ENCODE measurements around the gene SYNGR2. TPM values are rescaled to one million over a fixed set of nuclear protein-coding genes. Genes with fewer than 3 reads are reported as not detected.

The SYNGR2 gene
- total and polyA plus RNA-seq, 2 donors (not counting 3 experiments of a cell fraction or from before 2014, with no cell fraction given), result 65.9 to 281 TPM

DNA sequence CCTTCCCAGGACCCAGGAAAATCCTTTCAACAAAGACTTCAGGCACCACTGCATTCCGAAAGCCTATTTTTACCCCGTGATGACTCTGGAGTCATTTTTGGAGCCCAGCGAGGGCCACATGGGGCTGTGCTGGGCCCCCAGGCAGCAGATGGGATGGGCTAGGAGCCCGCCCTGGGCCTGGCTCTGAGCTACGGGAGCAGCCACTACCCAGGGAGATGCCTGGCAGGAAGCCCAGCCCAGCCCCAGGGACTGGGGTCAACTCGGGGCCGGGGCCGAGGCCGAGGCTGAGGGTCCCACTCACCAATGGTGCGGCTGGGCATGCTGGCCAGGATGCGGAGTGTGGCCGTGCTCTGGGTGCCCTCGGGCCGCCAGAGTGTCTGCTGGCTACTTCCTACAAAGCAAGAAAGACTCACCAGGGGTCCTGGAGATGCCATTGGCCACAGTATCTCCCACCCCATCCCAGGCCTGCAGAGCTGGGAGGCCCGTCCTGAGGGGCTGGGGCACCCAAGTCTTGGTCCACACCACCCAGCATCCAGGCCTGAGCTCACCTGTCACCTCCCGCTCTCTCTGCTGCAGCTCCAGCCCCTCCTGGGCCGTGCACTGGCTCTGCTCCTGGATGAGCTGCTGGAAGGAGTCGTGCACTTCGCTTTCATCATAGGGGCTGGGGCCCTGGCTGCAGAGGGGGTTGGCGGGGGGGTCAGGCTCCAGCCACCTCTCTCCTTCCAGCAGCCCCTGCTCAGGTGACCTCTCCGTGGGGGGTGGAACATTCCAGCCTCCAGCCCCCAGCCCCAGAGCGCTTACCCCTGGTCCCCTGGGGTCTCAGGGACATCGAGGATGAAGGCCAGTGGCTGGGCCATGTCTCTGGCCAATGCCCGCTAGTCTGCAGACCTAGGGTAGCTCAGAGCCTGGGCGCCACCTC lies 42.1 kb upstream of the SYNGR2 start:
- H3K79me2 ChIP-seq (ENCODE audit: control insufficient read depth, insufficient read depth, low read length), result no peaks in the 10 kb centered on the region
- no peak overlapping the region for H3K4me2 ChIP-seq (ENCODE audit: insufficient read depth, low read length)
- no peaks in the 10 kb centered on the region for H4K20me1 ChIP-seq (replicated peaks; ENCODE audit: control insufficient read depth, extremely low read depth, insufficient read depth, low read length)
- no peaks in the 10 kb centered on the region for H3K9me1 ChIP-seq (replicated peaks; ENCODE audit: control insufficient read depth, extremely low read depth, insufficient read depth, low read length)
- H3K9me3 ChIP-seq (replicated peaks; ENCODE audit: control insufficient read depth, insufficient read depth, low read length), result no peaks in the 10 kb centered on the region
- POLR2A ChIA-PET, result no interaction called here
- intact Hi-C loops (cut with micrococcal nuclease), result loop anchor here (5.0 kb wide), 1 partner anchor 126 kb away; no protein-coding TSS in a partner anchor
- peaks cover 0 to 13% of the 10 kb centered on the region in 2 experiments for H3K36me3 ChIP-seq (ENCODE audit: control insufficient read depth in 2 of 2, extremely low read depth in 1 of 2, insufficient read depth in 2 of 2, low read length in 2 of 2)
- H2AFZ ChIP-seq (ENCODE audit: low read depth, low read length), result no peak overlapping the region
- no TSS peak for BruUV-seq (replicated peaks)
- no peak for TF ChIP-seq MYC (IDR thresholded peaks at IDR 0.05; ENCODE audit: low read depth, low read length)
- TF ChIP-seq EZH2 (IDR thresholded peaks at IDR 0.05; ENCODE audit: borderline replicate concordance, low read depth, low read length, severe bottlenecking), result no peak
- TF ChIP-seq POLR2AphosphoS5 (IDR thresholded peaks at IDR 0.05; ENCODE audit: insufficient read depth, low read depth, low read length), result no peak
- no peak for TF ChIP-seq POLR2A (IDR thresholded peaks at IDR 0.05; ENCODE audit: low read depth, low read length)
- no peak for TF ChIP-seq GATA2 (IDR thresholded peaks at IDR 0.05; ENCODE audit: insufficient read depth, insufficient read length, low read depth, low read length)
- TF ChIP-seq JUN (IDR thresholded peaks at IDR 0.05; ENCODE audit: borderline replicate concordance, insufficient read depth, insufficient read length, low read depth), result no peak
- TF ChIP-seq, protein P1, sequence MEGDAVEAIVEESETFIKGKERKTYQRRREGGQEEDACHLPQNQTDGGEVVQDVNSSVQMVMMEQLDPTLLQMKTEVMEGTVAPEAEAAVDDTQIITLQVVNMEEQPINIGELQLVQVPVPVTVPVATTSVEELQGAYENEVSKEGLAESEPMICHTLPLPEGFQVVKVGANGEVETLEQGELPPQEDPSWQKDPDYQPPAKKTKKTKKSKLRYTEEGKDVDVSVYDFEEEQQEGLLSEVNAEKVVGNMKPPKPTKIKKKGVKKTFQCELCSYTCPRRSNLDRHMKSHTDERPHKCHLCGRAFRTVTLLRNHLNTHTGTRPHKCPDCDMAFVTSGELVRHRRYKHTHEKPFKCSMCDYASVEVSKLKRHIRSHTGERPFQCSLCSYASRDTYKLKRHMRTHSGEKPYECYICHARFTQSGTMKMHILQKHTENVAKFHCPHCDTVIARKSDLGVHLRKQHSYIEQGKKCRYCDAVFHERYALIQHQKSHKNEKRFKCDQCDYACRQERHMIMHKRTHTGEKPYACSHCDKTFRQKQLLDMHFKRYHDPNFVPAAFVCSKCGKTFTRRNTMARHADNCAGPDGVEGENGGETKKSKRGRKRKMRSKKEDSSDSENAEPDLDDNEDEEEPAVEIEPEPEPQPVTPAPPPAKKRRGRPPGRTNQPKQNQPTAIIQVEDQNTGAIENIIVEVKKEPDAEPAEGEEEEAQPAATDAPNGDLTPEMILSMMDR (IDR thresholded peaks at IDR 0.05; ENCODE audit: extremely low read depth in 1 of 2, insufficient read depth in 1 of 2, low read depth in 1 of 2, low read length in 2 of 2), result no peak
- TF ChIP-seq, protein P2, sequence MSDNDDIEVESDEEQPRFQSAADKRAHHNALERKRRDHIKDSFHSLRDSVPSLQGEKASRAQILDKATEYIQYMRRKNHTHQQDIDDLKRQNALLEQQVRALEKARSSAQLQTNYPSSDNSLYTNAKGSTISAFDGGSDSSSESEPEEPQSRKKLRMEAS (IDR thresholded peaks at IDR 0.05; ENCODE audit: insufficient read depth, insufficient read length), result no peak
- no peak for TF ChIP-seq FOS (IDR thresholded peaks at IDR 0.05; ENCODE audit: borderline replicate concordance, insufficient read depth, low read length)
- H3K4me3 ChIP-seq (replicated peaks in 1 of 3; ENCODE audit: insufficient read depth in 1 of 3, low read depth in 1 of 3, low read length in 3 of 3), result no peak overlapping the region
- H3K27me3 ChIP-seq (ENCODE audit: control insufficient read depth in 2 of 2, insufficient read depth in 2 of 2, low read length in 2 of 2), result no peaks in the 10 kb centered on the region
- no peak overlapping the region for H3K9ac ChIP-seq (replicated peaks; ENCODE audit: extremely low read depth, insufficient read depth, low read length)
- dilution Hi-C loops (cut with MboI; ENCODE audit: extremely low pct_ligation_motif_present, low sequenced_read_pairs), result no loop called here
- FAIRE-seq, result no peak
- CTCF ChIA-PET, result interaction anchor here (0.5 to 2.9 kb wide), 4 partner anchors 9 to 27 kb away, joined by 3 to 14 read pairs (median 4); no protein-coding TSS in a partner anchor
- H3K27ac ChIP-seq (ENCODE audit: insufficient read depth, low read depth, low read length), result no peak overlapping the region
- DNase-seq (ENCODE audit: low read depth, low spot score), result no peak
- H3K4me1 ChIP-seq (ENCODE audit: control insufficient read depth, extremely low read depth, insufficient read depth, low read length), result peaks cover 26% of the 10 kb centered on the region

Data from endothelial cell of umbilical vein (primary cell).